Measurements from ENCODE around the gene ARHGEF40.

ARHGEF40 gene

GRCh38 chr14:21050597-21050996, 19.5 kb upstream of the ARHGEF40 start:
- H3K4me1 ChIP-seq (ENCODE audit: insufficient read depth, low read length, poor library complexity, severe bottlenecking): peaks cover 13% of the 10 kb centered on the region
- no peaks in the 10 kb centered on the region for H3K9me3 ChIP-seq (ENCODE audit: insufficient read depth, low read depth, low read length)
- no peaks in the 10 kb centered on the region for H3K9me2 ChIP-seq (replicated peaks; ENCODE audit: low read depth, low read length)
- H2AFZ ChIP-seq (ENCODE audit: low read length): no peak overlapping the region
- H3K79me2 ChIP-seq (ENCODE audit: insufficient read depth, low read length): no peaks in the 10 kb centered on the region
- no peaks in the 10 kb centered on the region for H3K27me3 ChIP-seq (ENCODE audit: insufficient read depth, low read length, poor library complexity, severe bottlenecking)
- no peak overlapping the region for H3K4me2 ChIP-seq (ENCODE audit: low read depth, low read length, poor library complexity, severe bottlenecking)
- no peaks in the 10 kb centered on the region for H4K20me1 ChIP-seq (ENCODE audit: insufficient read depth, low read length, poor library complexity, severe bottlenecking)
- H3F3A ChIP-seq (ENCODE audit: low read depth): no peaks in the 10 kb centered on the region
- no peak overlapping the region for H3K9ac ChIP-seq (ENCODE audit: low read depth, low read length, poor library complexity, severe bottlenecking)
- no peak overlapping the region for H3K4me3 ChIP-seq (ENCODE audit: low read length, poor library complexity, severe bottlenecking)
- no peaks in the 10 kb centered on the region for H3K36me3 ChIP-seq (ENCODE audit: insufficient read depth, low read length)
- TF ChIP-seq EZH2phosphoT487 (IDR thresholded peaks at IDR 0.05; ENCODE audit: borderline replicate concordance) (no peak), CTCF (conservative IDR thresholded peaks at IDR 0.05; ENCODE audit: low read length) (no peak)

- Histone ChIP-seq H4K20me1 (ENCODE audit: insufficient read depth, low read length, poor library complexity, severe bottlenecking) (no peaks in the 10 kb centered on the region), H3K27me3 (ENCODE audit: insufficient read depth, low read length, poor library complexity, severe bottlenecking) (no peaks in the 10 kb centered on the region), H3K4me1 (ENCODE audit: insufficient read depth, low read length, poor library complexity, severe bottlenecking) (peaks cover 12% of the 10 kb centered on the region), H3K9ac (ENCODE audit: low read depth, low read length, poor library complexity, severe bottlenecking) (peak overlapping the region; percentile 1), H3K9me3 (ENCODE audit: insufficient read depth, low read depth, low read length) (no peaks in the 10 kb centered on the region), H3K36me3 (ENCODE audit: insufficient read depth, low read length) (no peaks in the 10 kb centered on the region), H2AFZ (ENCODE audit: low read length) (peak overlapping the region; percentile 51; the same call in 1 of the 2 replicates), H3F3A (ENCODE audit: low read depth) (no peaks in the 10 kb centered on the region), H3K4me2 (ENCODE audit: low read depth, low read length, poor library complexity, severe bottlenecking) (no peak overlapping the region), H3K9me2 (replicated peaks; ENCODE audit: low read depth, low read length) (no peaks in the 10 kb centered on the region), H3K79me2 (ENCODE audit: insufficient read depth, low read length) (no peaks in the 10 kb centered on the region), H3K4me3 (ENCODE audit: low read length, poor library complexity, severe bottlenecking) (no peak overlapping the region)
- no peak for TF ChIP-seq EZH2phosphoT487 (IDR thresholded peaks at IDR 0.05; ENCODE audit: borderline replicate concordance)
- TF ChIP-seq CTCF (conservative IDR thresholded peaks at IDR 0.05; ENCODE audit: low read length): no peak
Measured at GRCh38 chr14:21053184-21054122, 16.7 kb upstream of the ARHGEF40 start.

GRCh38 chr14:21054123-21054767, 15.9 kb upstream of the ARHGEF40 start:
- H3K36me3 ChIP-seq (ENCODE audit: insufficient read depth, low read length): no peaks in the 10 kb centered on the region

More at GRCh38 chr14:21054123-21054767, 15.9 kb upstream of the ARHGEF40 start:
- no peaks in the 10 kb centered on the region for H3F3A ChIP-seq (ENCODE audit: low read depth)
- H3K27me3 ChIP-seq (ENCODE audit: insufficient read depth, low read length, poor library complexity, severe bottlenecking): no peaks in the 10 kb centered on the region
- TF ChIP-seq EZH2phosphoT487 (IDR thresholded peaks at IDR 0.05; ENCODE audit: borderline replicate concordance): no peak
- no peak for TF ChIP-seq CTCF (conservative IDR thresholded peaks at IDR 0.05; ENCODE audit: low read length)
- H3K79me2 ChIP-seq (ENCODE audit: insufficient read depth, low read length): no peaks in the 10 kb centered on the region
- peak overlapping the region; percentile 1 for H3K9ac ChIP-seq (ENCODE audit: low read depth, low read length, poor library complexity, severe bottlenecking)
- no peak overlapping the region for H3K4me2 ChIP-seq (ENCODE audit: low read depth, low read length, poor library complexity, severe bottlenecking)
- H4K20me1 ChIP-seq (ENCODE audit: insufficient read depth, low read length, poor library complexity, severe bottlenecking): no peaks in the 10 kb centered on the region
- H2AFZ ChIP-seq (ENCODE audit: low read length): peak overlapping the region; percentile 51; the same call in 1 of the 2 replicates
- no peaks in the 10 kb centered on the region for H3K9me2 ChIP-seq (replicated peaks; ENCODE audit: low read depth, low read length)
- H3K9me3 ChIP-seq (ENCODE audit: insufficient read depth, low read depth, low read length): no peaks in the 10 kb centered on the region
- no peak overlapping the region for H3K4me3 ChIP-seq (ENCODE audit: low read length, poor library complexity, severe bottlenecking)
- peaks cover 12% of the 10 kb centered on the region for H3K4me1 ChIP-seq (ENCODE audit: insufficient read depth, low read length, poor library complexity, severe bottlenecking)
